Fibroblast of the aortic adventitia (primary cell): ENCODE measurements around the gene KCNA5. TPM values are rescaled to one million over a fixed set of nuclear protein-coding genes. Genes with fewer than 3 reads are reported as not detected.

Experiments
- DNase-seq: peaks from one replicate; pipeline ENCODE4 v3.0.0-alpha.2; 2010; ENCODE audit warnings: low read depth
- H3K4me3 ChIP-seq: 2 replicates; pipeline ENCODE4 v1.5.1; 2011; ENCODE audit warnings: low read depth, mild to moderate bottlenecking, control low read depth, low read length, moderate library complexity
- total RNA-seq: library from RNA; depleted of rRNA; stranded (reverse); fragments of >200 nt; gene quantifications from 2 replicates; pipeline ENCODE4 v1.2.3, GENCODE V29; 2012; ENCODE audit warnings: low replicate concordance
- TF ChIP-seq, protein P1 (sequence below): IDR thresholded peaks from 2 replicates; pipeline ENCODE4 v1.5.1; 2011; ENCODE audit warnings: mild to moderate bottlenecking, low read length, control low read depth, inconsistent platforms; ENCODE audit not compliant: insufficient read depth

KCNA5 gene
- total RNA-seq, 1 donor = not detected

DNA sequence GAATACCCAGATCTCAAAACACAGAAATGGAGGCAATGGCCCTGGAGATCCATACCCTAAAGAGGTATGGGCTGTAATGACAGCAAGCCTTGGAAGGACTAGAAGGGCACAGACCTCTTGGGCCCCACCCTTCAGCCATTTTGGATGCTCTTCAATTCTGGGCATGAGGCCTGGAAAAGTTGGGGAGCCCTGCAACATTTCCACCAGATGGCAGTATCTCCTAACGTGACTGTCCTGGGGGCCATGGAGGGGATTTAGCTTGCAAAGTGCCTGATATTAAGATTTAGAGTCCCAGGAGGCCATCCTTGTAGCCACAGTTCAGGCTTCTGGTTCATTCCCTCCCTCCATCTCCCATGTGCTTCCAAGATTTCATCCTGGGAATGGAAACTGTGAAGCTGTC lies 30.2 kb downstream of the KCNA5 start:
- TF ChIP-seq, protein P1, sequence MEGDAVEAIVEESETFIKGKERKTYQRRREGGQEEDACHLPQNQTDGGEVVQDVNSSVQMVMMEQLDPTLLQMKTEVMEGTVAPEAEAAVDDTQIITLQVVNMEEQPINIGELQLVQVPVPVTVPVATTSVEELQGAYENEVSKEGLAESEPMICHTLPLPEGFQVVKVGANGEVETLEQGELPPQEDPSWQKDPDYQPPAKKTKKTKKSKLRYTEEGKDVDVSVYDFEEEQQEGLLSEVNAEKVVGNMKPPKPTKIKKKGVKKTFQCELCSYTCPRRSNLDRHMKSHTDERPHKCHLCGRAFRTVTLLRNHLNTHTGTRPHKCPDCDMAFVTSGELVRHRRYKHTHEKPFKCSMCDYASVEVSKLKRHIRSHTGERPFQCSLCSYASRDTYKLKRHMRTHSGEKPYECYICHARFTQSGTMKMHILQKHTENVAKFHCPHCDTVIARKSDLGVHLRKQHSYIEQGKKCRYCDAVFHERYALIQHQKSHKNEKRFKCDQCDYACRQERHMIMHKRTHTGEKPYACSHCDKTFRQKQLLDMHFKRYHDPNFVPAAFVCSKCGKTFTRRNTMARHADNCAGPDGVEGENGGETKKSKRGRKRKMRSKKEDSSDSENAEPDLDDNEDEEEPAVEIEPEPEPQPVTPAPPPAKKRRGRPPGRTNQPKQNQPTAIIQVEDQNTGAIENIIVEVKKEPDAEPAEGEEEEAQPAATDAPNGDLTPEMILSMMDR = peak; percentile 34

GRCh38 chr12:5076761-5077160 lies 33.1 kb downstream of the KCNA5 start:
- no peak for DNase-seq
- TF ChIP-seq, protein P1 = no peak
- H3K4me3 ChIP-seq = no peak overlapping the region

More for the DNA sequence above, 30.2 kb downstream of the KCNA5 start:
- H3K4me3 ChIP-seq = no peak overlapping the region
- peak; percentile 18 for DNase-seq

GRCh38 chr12:5078423-5078822 lies 34.7 kb downstream of the KCNA5 start:
- DNase-seq = no peak
- no peak overlapping the region for H3K4me3 ChIP-seq
- TF ChIP-seq, protein P1 = no peak

- no peak overlapping the region for H3K4me3 ChIP-seq
- TF ChIP-seq, protein P1 = no peak
- no peak for DNase-seq
These were observed 37.3 kb downstream of the KCNA5 start for GRCh38 chr12:5081016-5081415.

DNA sequence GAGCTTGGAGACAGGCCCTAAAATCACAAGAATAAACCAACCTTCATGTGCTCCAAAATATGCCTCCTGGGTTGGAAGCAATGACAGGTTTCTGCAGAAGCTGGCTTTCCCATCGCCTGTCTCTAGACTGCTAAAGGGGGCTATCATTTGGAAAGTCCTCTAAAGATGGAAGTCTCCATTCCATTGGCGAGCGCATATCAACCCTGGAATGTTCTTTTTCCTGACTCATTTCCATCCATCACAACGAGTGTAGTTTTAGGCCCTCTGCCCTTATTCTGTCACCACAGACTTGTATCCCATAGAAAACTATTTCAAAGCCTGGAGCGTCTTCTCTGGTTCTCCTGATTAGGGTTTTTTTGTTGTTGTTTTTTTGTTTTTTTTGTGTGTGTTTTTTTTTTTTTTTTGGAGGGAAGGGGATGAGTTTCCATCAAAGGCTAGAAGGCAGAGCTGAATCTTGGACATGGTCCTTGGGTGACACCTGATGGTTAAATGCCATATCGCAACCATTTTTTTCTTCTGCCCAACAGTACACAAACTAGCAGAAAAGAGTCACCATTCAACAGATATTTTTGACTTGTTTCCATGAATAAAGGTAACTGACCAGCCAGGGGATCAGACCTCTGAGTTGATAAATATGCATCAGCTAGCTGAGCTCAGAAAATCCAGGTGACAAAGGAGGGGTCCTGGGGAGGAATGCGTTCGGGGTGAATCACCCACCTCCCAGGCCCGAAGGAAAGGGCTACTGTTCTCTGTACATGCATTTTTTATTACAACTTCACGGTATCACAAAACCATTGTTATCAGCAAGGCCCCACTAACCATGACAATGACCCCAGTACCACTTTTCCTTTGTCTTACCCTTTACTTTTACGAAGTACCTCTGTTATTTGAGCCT lies 40.5 kb downstream of the KCNA5 start:
- H3K4me3 ChIP-seq = no peak overlapping the region
- TF ChIP-seq, protein P1 = peak; percentile 67
- peak; percentile 79 for DNase-seq

DNA sequence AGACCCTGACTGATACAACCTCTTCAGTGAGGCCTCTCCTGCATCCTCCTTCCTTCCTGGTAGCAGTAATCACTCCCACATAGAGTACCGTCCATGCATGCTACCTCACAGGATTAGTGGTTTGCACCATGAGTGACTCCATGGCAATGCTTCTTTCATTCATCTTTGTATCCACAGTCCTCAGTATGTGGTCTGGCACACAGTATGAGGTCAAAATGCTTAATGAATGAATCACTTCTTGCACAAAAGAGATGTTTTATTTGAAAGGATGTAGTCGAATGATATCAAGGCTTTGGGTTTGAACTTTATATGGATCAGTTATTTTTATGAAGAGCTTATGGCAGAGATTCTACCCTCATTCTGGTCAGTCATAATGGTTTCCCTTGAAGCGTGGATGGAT lies 42.2 kb downstream of the KCNA5 start:
- TF ChIP-seq, protein P1 = no peak
- peak; percentile 82 for DNase-seq
- H3K4me3 ChIP-seq = no peak overlapping the region
